K562 (cell line): ENCODE results near the gene KDM2B. TPM values are rescaled to one million over a fixed set of nuclear protein-coding genes. Genes with fewer than 3 reads are reported as not detected.

Experiments used
- CGGBP1 ChIP-seq: fragments of 250-450 bp; sonication (Bioruptor Pico); IDR thresholded peaks from 2 replicates; pipeline ENCODE4 v1.9.0; 2021; ENCODE audit warnings: mild to moderate bottlenecking
- DLX4 ChIP-seq: fragments of 250-450 bp; sonication (Bioruptor Pico); IDR thresholded peaks from 2 replicates; pipeline ENCODE4 v1.6.1; 2021; ENCODE audit warnings: mild to moderate bottlenecking
- SFPQ ChIP-seq: fragments of 200-400 bp; formaldehyde crosslinking; IDR thresholded peaks from 2 replicates; pipeline ENCODE4 v1.6.1; 2017; ENCODE audit warnings: mild to moderate bottlenecking, low read depth, low read length, moderate library complexity
- STAT5A ChIP-seq: IDR thresholded peaks from 2 replicates; pipeline ENCODE4 v1.6.1; 2012; ENCODE audit warnings: low read length, inconsistent platforms, borderline replicate concordance
- TOE1 ChIP-seq, 2 experiments: fragments of 450-650 bp in 1 of 2; sonication (generic) in 1 of 2; formaldehyde crosslinking in 1 of 2; IDR thresholded peaks; 2 replicates each; pipeline versions ENCODE4 v1.7.1 to v1.8.0; 2016 to 2022; ENCODE audit warnings: borderline replicate concordance in 2 of 2, mild to moderate bottlenecking in 2 of 2, antibody characterized with exemption in 1 of 2, inconsistent platforms in 1 of 2, low read depth in 1 of 2, missing genetic modification reagents in 1 of 2, moderate library complexity in 1 of 2
- ZNF232 ChIP-seq: sonication (generic); formaldehyde crosslinking; IDR thresholded peaks from 2 replicates; pipeline ENCODE4 v1.8.0; 2022; ENCODE audit warnings: mild to moderate bottlenecking, missing genetic modification reagents
- ZNF609 ChIP-seq: sonication (generic); formaldehyde crosslinking; IDR thresholded peaks from 2 replicates; pipeline ENCODE4 v1.8.1; 2023; ENCODE audit warnings: missing genetic modification reagents, mild to moderate bottlenecking, borderline replicate concordance
- polyA plus RNA-seq, 8 experiments: library from polyadenylated mRNA; depleted of rRNA in 4 of 8; stranded (reverse) in 5 of 8; unstranded in 3 of 8; fragments of >200 nt; fragmentation: Nextera tagmentation in 2 of 8; fragmentation: Illumina TruSeq in 1 of 8; extraction: Ambion mirVana in 2 of 8; extraction: Trizol in 1 of 8; gene quantifications; 2 replicates each; pipeline versions ENCODE4 v1.2.1 to v1.2.3, GENCODE V29; 2011 to 2014; ENCODE audit warnings: inconsistent platforms in 1 of 8, missing spikeins in 1 of 8
- total RNA-seq, 7 experiments: library from RNA; depleted of rRNA in 6 of 7; stranded (reverse); fragments of >200 nt in 6 of 7; fragmentation: Illumina TruSeq in 2 of 7; extraction: Trizol in 2 of 7; gene quantifications; 2 replicates each; pipeline versions ENCODE4 v1.2.1 to v1.2.3, GENCODE V29; 2011 to 2021; ENCODE audit warnings: low replicate concordance in 1 of 7

KDM2B gene
- total and polyA plus RNA-seq, 9 of the 15 experiments (the other 6 are each of a cell fraction or from before 2014, with no cell fraction given): 7.4 to 50.5 (median 22.5) TPM

GRCh38 chr12:121465921-121466793 is 114.7 kb downstream of the KDM2B start (continued):
- TF ChIP-seq SFPQ (no peak), STAT5A (no peak), CGGBP1 (CRISPR knock-in tag) (no peak), ZNF232 (CRISPR knock-in tag) (no peak), ZNF609 (no peak), DLX4 (CRISPR knock-in tag) (no peak), TOE1 (IDR thresholded peaks at IDR 0.05; ENCODE audit: borderline replicate concordance) (no peak), TOE1 (CRISPR knock-in tag; IDR thresholded peaks at IDR 0.05; ENCODE audit: borderline replicate concordance, low read depth) (no peak)
